GM10847 (cell line): Measurements from ENCODE around the gene PPP2R2B.

Experiments used
- POLR2A ChIP-seq: IDR thresholded peaks from 2 replicates; pipeline ENCODE4 v1.6.1; 2011; ENCODE audit not compliant: insufficient read length; ENCODE audit errors: extremely low read depth

Gene PPP2R2B

GRCh38 chr5:146659961-146660360 lies 218.6 kb downstream of the PPP2R2B start:
- TF ChIP-seq POLR2A: no peak

GRCh38 chr5:146656703-146657102 lies 221.9 kb downstream of the PPP2R2B start:
- no peak for TF ChIP-seq POLR2A

- TF ChIP-seq POLR2A: no peak
These were observed 225.0 kb downstream of the PPP2R2B start for GRCh38 chr5:146653560-146653959.

GRCh38 chr5:146652547-146652946 lies 226.0 kb downstream of the PPP2R2B start:
- no peak for TF ChIP-seq POLR2A

- TF ChIP-seq POLR2A: no peak
These were observed 230.8 kb downstream of the PPP2R2B start for GRCh38 chr5:146647656-146648199.

GRCh38 chr5:146646441-146646840 lies 232.1 kb downstream of the PPP2R2B start:
- no peak for TF ChIP-seq POLR2A

- no peak for TF ChIP-seq POLR2A
These were observed 233.2 kb downstream of the PPP2R2B start for GRCh38 chr5:146645342-146645741.

- no peak for TF ChIP-seq POLR2A
These were observed 233.7 kb downstream of the PPP2R2B start for GRCh38 chr5:146644831-146645230.

- no peak for TF ChIP-seq POLR2A
These were observed 234.8 kb downstream of the PPP2R2B start for GRCh38 chr5:146643776-146644175.

- TF ChIP-seq POLR2A: no peak
These were observed 236.1 kb downstream of the PPP2R2B start for GRCh38 chr5:146642410-146642809.

- no peak for TF ChIP-seq POLR2A
These were observed 236.6 kb downstream of the PPP2R2B start for GRCh38 chr5:146641941-146642340.

- TF ChIP-seq POLR2A: no peak
These were observed 238.2 kb downstream of the PPP2R2B start for GRCh38 chr5:146640285-146640896.

GRCh38 chr5:146635443-146635842 lies 243.1 kb downstream of the PPP2R2B start:
- TF ChIP-seq POLR2A: no peak

- no peak for TF ChIP-seq POLR2A
These were observed 245.2 kb downstream of the PPP2R2B start for GRCh38 chr5:146633323-146633764.

- no peak for TF ChIP-seq POLR2A
These were observed 245.8 kb downstream of the PPP2R2B start for GRCh38 chr5:146632620-146633322.

GRCh38 chr5:146630472-146630871 lies 248.1 kb downstream of the PPP2R2B start:
- TF ChIP-seq POLR2A: no peak
